ENCODE data around the gene RASL10A.
A peak's percentile ranks its signal among the peaks of the same experiment; 100 is the strongest.

Gene RASL10A

GRCh38 chr22:29317827-29318454 is 2.4 kb upstream of the RASL10A start:
- DNase-seq (ENCODE audit: low read depth), result no peak

GRCh38 chr22:29316141-29316828 is 788 bp upstream of the RASL10A start:
- no peak for DNase-seq (ENCODE audit: low read depth)

- DNase-seq (ENCODE audit: low read depth), result no peak
Observed at GRCh38 chr22:29314537-29315285, 786 bp downstream of the RASL10A start.

- DNase-seq (ENCODE audit: low read depth), result no peak
Observed at GRCh38 chr22:29313576-29314466, 1.7 kb downstream of the RASL10A start.

GRCh38 chr22:29313126-29313575 is 2.3 kb downstream of the RASL10A start:
- no peak for DNase-seq (ENCODE audit: low read depth)

- no peak for DNase-seq (ENCODE audit: low read depth)
Observed at GRCh38 chr22:29312218-29313125, 3.0 kb downstream of the RASL10A start.

GRCh38 chr22:29311464-29312217 is 3.9 kb downstream of the RASL10A start:
- DNase-seq (ENCODE audit: low read depth), result no peak

GRCh38 chr22:29310863-29311339 is 4.6 kb downstream of the RASL10A start:
- peak; percentile 45 for DNase-seq (ENCODE audit: low read depth)

- no peak for DNase-seq (ENCODE audit: low read depth)
Observed at GRCh38 chr22:29310065-29310862, 5.2 kb downstream of the RASL10A start.

GRCh38 chr22:29309332-29310064 is 6.0 kb downstream of the RASL10A start:
- DNase-seq (ENCODE audit: low read depth), result no peak

- DNase-seq (ENCODE audit: low read depth), result no peak
Observed at GRCh38 chr22:29308791-29309262, 6.7 kb downstream of the RASL10A start.

- no peak for DNase-seq (ENCODE audit: low read depth)
Observed at GRCh38 chr22:29308148-29308790, 7.2 kb downstream of the RASL10A start.

GRCh38 chr22:29307596-29308147 is 7.8 kb downstream of the RASL10A start:
- no peak for DNase-seq (ENCODE audit: low read depth)

GRCh38 chr22:29306835-29307595 is 8.5 kb downstream of the RASL10A start:
- DNase-seq (ENCODE audit: low read depth), result no peak

- peak; percentile 13 for DNase-seq (ENCODE audit: low read depth)
Observed at GRCh38 chr22:29306175-29306834, 9.2 kb downstream of the RASL10A start, which contains the start of gene GAS2L1. Gene GAS2L1 (plus strand): TSS chr22:29306650. CDS start chr22:29308106, 1,456 bp downstream.

GRCh38 chr22:29305836-29306174 is 9.7 kb downstream of the RASL10A start:
- no peak for DNase-seq (ENCODE audit: low read depth)

All from stimulated activated CD4-positive, alpha-beta T cell treated with anti-CD3 and anti-CD28 coated beads, Interleukin-2, amount 100 ng/mL, for 4 hours (primary cell).